Adrenal gland (tissue), 12 donors: Measurements from ENCODE around the gene FOXJ3. TPM values are rescaled to one million over a fixed set of nuclear protein-coding genes. Genes with fewer than 3 reads are reported as not detected.
A peak's percentile ranks its signal among the peaks of the same experiment; 100 is the strongest.

Experiments
- DNase-seq, 7 donors: peaks; one replicate each; pipeline ENCODE4 v3.0.0-alpha.2; 2019 to 2020
- H3K27ac ChIP-seq, 5 donors: fragments of 200-600 bp; sonication (generic) in 4 of 5; 1 replicate in 3 of 5; 2 replicates in 2 of 5; pipeline versions ENCODE4 v1.5.1 to v1.8.0; 2016 to 2020; ENCODE audit warnings: mild to moderate bottlenecking in 1 of 5
- H3K27me3 ChIP-seq: fragments of 200-600 bp; 2 replicates; pipeline ENCODE4 v1.8.0; 2021
- H3K36me3 ChIP-seq, 2 donors: fragments of 200-600 bp; replicated peaks in 1 of 2; 1 replicate in 1 of 2; 2 replicates in 1 of 2; pipeline versions ENCODE4 v1.5.1 to v1.8.0; 2018 to 2022
- H3K4me1 ChIP-seq, 2 donors: fragments of 200-600 bp; replicated peaks in 1 of 2; 1 replicate in 1 of 2; 2 replicates in 1 of 2; pipeline versions ENCODE4 v1.5.1 to v1.8.0; 2018 to 2021
- H3K4me3 ChIP-seq, 4 donors: fragments of 200-600 bp; sonication (generic) in 3 of 4; one replicate each; pipeline ENCODE4 v1.5.1; 2016 to 2018
- H3K9me3 ChIP-seq, 3 donors: fragments of 200-600 bp; sonication (generic) in 1 of 3; replicated peaks in 1 of 3; 1 replicate in 2 of 3; 2 replicates in 1 of 3; pipeline versions ENCODE4 v1.5.1 to v1.8.0; 2016 to 2021
- CTCF ChIP-seq, 6 experiments: fragments of 450-650 bp in 4 of 6; fragments of 200-600 bp in 2 of 6; sonication (generic) in 1 of 6; IDR thresholded peaks; 1 replicate in 5 of 6; 2 replicates in 1 of 6; pipeline versions ENCODE4 v1.5.1 to v1.8.0; 2016 to 2021; ENCODE audit warnings: antibody characterized with exemption in 6 of 6, mild to moderate bottlenecking in 2 of 6, moderate library complexity in 1 of 6
- POLR2A ChIP-seq, 2 donors: fragments of 450-650 bp; IDR thresholded peaks; one replicate each; pipeline ENCODE4 v1.6.1; 2017; ENCODE audit warnings: antibody characterized with exemption in 2 of 2, mild to moderate bottlenecking in 2 of 2, moderate library complexity in 1 of 2
- WGBS, 4 donors: extraction: QIAGEN DNeasy Blood & Tissue Kit in 2 of 4; methylation state at CpG; one replicate each; pipeline versions ENCODE4 v1.1.5 to v1.1.7; 2013 to 2017; 5-methylcytosine and 5-hydroxymethylcytosine counted together
- intact Hi-C, 2 donors: fragments of 100-400 bp; cut with DNase I; formaldehyde crosslinking; loops; one replicate each; pipeline versions ENCODE4 v1.14.1 to v1.15.0; 2022 to 2023
- polyA plus RNA-seq, 3 donors: library from polyadenylated mRNA; stranded (reverse); fragments of 200-250 nt in 2 of 3; fragments of 350-450 nt in 1 of 3; fragmentation: Illumina TruSeq in 1 of 3; extraction: RNeasy Lipid Tissue Mini Kit (QIAGEN cat#74804) in 1 of 3; gene quantifications; one replicate each; pipeline ENCODE4 v1.2.3, GENCODE V29; 2013 to 2014
- total RNA-seq, 9 donors: library from RNA; depleted of rRNA in 4 of 9; stranded (reverse); fragments of >200 nt in 4 of 9; fragments of 120-200 nt in 1 of 9; fragmentation: NEBNext Ultra II Directional in 1 of 9; extraction: Animal tissue kit (Norgen Biotek cat#: 25700) in 1 of 9; gene quantifications; one replicate each; pipeline versions ENCODE4 v1.1.0 to v1.2.4, GENCODE V29; 2013 to 2023
- donor health status: healthy with polysubstance abuse.
- donor health status: Bipolar disorder and iron deficiency.
- donor health status: DM: yes; HTN: yes; CAD: no.
- donor health status: DM: no; HTN: no; CAD: no.
- donor health status: DM: no; HTN: no; CAD: no.
- donor health status: DM: yes; HTN: yes; CAD: no.

Gene FOXJ3
- total and polyA plus RNA-seq, 12 donors: 8.4 to 58.5 (median 33.4) TPM

GRCh38 chr1:42179900-42180329 is 155.1 kb downstream of the FOXJ3 start:
- Histone ChIP-seq H3K36me3 (no peaks in the 10 kb centered on the region), H3K4me3 (no peak overlapping the region), H3K27me3 (no peaks in the 10 kb centered on the region), H3K27ac (no peak overlapping the region), H3K4me1 (peaks cover 0 to 20% of the 10 kb centered on the region in 2 donors), H3K9me3 (no peaks in the 10 kb centered on the region)
- no peak for DNase-seq
- intact Hi-C loops: loop anchor here (5.0 to 10.0 kb wide), 3 partner anchors 152 to 285 kb away; partner anchors contain the start of genes CCDC30 (in 1 of the 2) and FOXJ3 (in 1 of the 2)
- TF ChIP-seq POLR2A (IDR thresholded peaks at IDR 0.05): no peak
- no peak for TF ChIP-seq CTCF (IDR thresholded peaks at IDR 0.05)
- 85 to 88% (median 87%) methylated on average over 4 of the region's 4 CpGs for WGBS, 4 donors

GRCh38 chr1:42179275-42179674 is 155.8 kb downstream of the FOXJ3 start:
- no peak overlapping the region for H3K4me3 ChIP-seq
- H3K4me1 ChIP-seq: peaks cover 0 to 20% of the 10 kb centered on the region in 2 donors
- no peaks in the 10 kb centered on the region for H3K27me3 ChIP-seq
- DNase-seq: no peak
- 48 to 66% (median 56%) methylated on average over 2 of the region's 2 CpGs for WGBS, 4 donors
- no peak for TF ChIP-seq POLR2A (IDR thresholded peaks at IDR 0.05)
- no peak for TF ChIP-seq CTCF (IDR thresholded peaks at IDR 0.05)
- H3K9me3 ChIP-seq: no peaks in the 10 kb centered on the region
- no peak overlapping the region for H3K27ac ChIP-seq
- intact Hi-C loops: loop anchor here (5.0 to 10.0 kb wide), 3 partner anchors 153 to 286 kb away; partner anchors contain the start of genes CCDC30 (in 1 of the 2) and FOXJ3 (in 1 of the 2)
- H3K36me3 ChIP-seq: no peaks in the 10 kb centered on the region

GRCh38 chr1:42178249-42178648 is 156.8 kb downstream of the FOXJ3 start:
- no peaks in the 10 kb centered on the region for H3K9me3 ChIP-seq
- no peak for TF ChIP-seq CTCF (IDR thresholded peaks at IDR 0.05)
- no peak for TF ChIP-seq POLR2A (IDR thresholded peaks at IDR 0.05)
- H3K4me3 ChIP-seq: no peak overlapping the region
- 39 to 54% (median 48%) methylated on average over 3 of the region's 3 CpGs for WGBS, 4 donors
- H3K36me3 ChIP-seq: no peaks in the 10 kb centered on the region
- intact Hi-C loops: loop anchor here (5.0 to 10.0 kb wide), 3 partner anchors 154 to 287 kb away; partner anchors contain the start of genes CCDC30 (in 1 of the 2) and FOXJ3 (in 1 of the 2)
- no peak overlapping the region for H3K27ac ChIP-seq
- peaks cover 0 to 25% of the 10 kb centered on the region in 2 donors for H3K4me1 ChIP-seq
- DNase-seq: peak in 2 of 7 donors; percentile 62 to 65
- H3K27me3 ChIP-seq: no peaks in the 10 kb centered on the region

GRCh38 chr1:42177541-42177981 is 157.5 kb downstream of the FOXJ3 start:
- Histone ChIP-seq H3K9me3 (no peaks in the 10 kb centered on the region), H3K36me3 (no peaks in the 10 kb centered on the region), H3K4me1 (peaks cover 6 to 32% of the 10 kb centered on the region in 2 donors), H3K4me3 (no peak overlapping the region), H3K27ac (no peak overlapping the region), H3K27me3 (no peaks in the 10 kb centered on the region)
- intact Hi-C loops: loop anchor here (5.0 to 10.0 kb wide), 3 partner anchors 155 to 287 kb away; partner anchors contain the start of genes CCDC30 (in 1 of the 2) and FOXJ3 (in 1 of the 2)
- TF ChIP-seq POLR2A (IDR thresholded peaks at IDR 0.05): no peak
- TF ChIP-seq CTCF (IDR thresholded peaks at IDR 0.05): no peak
- DNase-seq: peak in 5 of 7 donors; percentile 42 to 66 (median 56)
- 59 to 73% (median 70%) methylated on average over 6 of the region's 6 CpGs for WGBS, 4 donors
